Gastrocnemius medialis (tissue), 4 donors: Measurements from ENCODE around the gene MYO3B.

Experiments used
- CTCF ChIP-seq, 5 experiments: fragments of 450-650 bp in 3 of 5; fragments of 200-600 bp in 2 of 5; sonication (generic) in 2 of 5; IDR thresholded peaks in 4 of 5; conservative IDR thresholded peaks in 1 of 5; 1 replicate in 4 of 5; 2 replicates in 1 of 5; pipeline ENCODE4 v1.5.1; 2016 to 2019; ENCODE audit warnings: antibody characterized with exemption in 5 of 5, mild to moderate bottlenecking in 3 of 5, moderate library complexity in 3 of 5
- POLR2A ChIP-seq, 2 donors: fragments of 450-650 bp; IDR thresholded peaks; one replicate each; pipeline ENCODE4 v1.6.1; 2017; ENCODE audit warnings: antibody characterized with exemption in 2 of 2, mild to moderate bottlenecking in 2 of 2, moderate library complexity in 2 of 2

- TF ChIP-seq POLR2A (IDR thresholded peaks at IDR 0.05) = no peak
- no peak for TF ChIP-seq CTCF (IDR thresholded peaks at IDR 0.05 in 4 of 5, conservative IDR thresholded peaks at IDR 0.05 in 1 of 5)
Observed at GRCh38 chr2:170531876-170532275, 353.9 kb downstream of the MYO3B start.
